Neuronal stem cell (in vitro differentiated cells): ENCODE data around the gene TCIRG1.

ENCODE experiments used
- DNase-seq: peaks from one replicate; pipeline ENCODE4 v3.0.0-alpha.2; 2013; ENCODE audit warnings: low spot score
- H2AFZ ChIP-seq: one replicate; pipeline ENCODE4 v1.6.1; 2013; ENCODE audit warnings: mild to moderate bottlenecking, low read length, inconsistent platforms
- H2AK5ac ChIP-seq: 2 replicates; pipeline ENCODE4 v1.6.1; 2013; ENCODE audit warnings: low read depth, mild to moderate bottlenecking, inconsistent platforms, low read length, moderate library complexity, mixed read lengths
- H2BK120ac ChIP-seq: 2 replicates; pipeline ENCODE4 v1.6.1; 2013; ENCODE audit warnings: low read depth, mild to moderate bottlenecking, inconsistent platforms, low read length, moderate library complexity, mixed read lengths
- H2BK12ac ChIP-seq: one replicate; pipeline ENCODE4 v1.6.1; 2013; ENCODE audit warnings: low read length, inconsistent platforms
- H2BK15ac ChIP-seq: 2 replicates; pipeline ENCODE4 v1.6.1; 2013; ENCODE audit warnings: mild to moderate bottlenecking, low read length, inconsistent platforms, mixed read lengths
- H2BK5ac ChIP-seq: one replicate; pipeline ENCODE4 v1.6.1; 2013; ENCODE audit warnings: inconsistent platforms, mild to moderate bottlenecking, low read length, moderate library complexity
- H3K14ac ChIP-seq: one replicate; pipeline ENCODE4 v1.6.1; 2013; ENCODE audit warnings: low read length, inconsistent platforms
- H3K18ac ChIP-seq: 2 replicates; pipeline ENCODE4 v1.6.1; 2013; ENCODE audit warnings: low read length, inconsistent platforms
- H3K23ac ChIP-seq: 2 replicates; pipeline ENCODE4 v1.6.1; 2013; ENCODE audit warnings: low read depth, mild to moderate bottlenecking, mixed read lengths, low read length, inconsistent platforms; ENCODE audit not compliant: poor library complexity
- H3K27ac ChIP-seq: replicated peaks from 3 replicates; pipeline ENCODE4 v1.5.1; 2013; ENCODE audit warnings: low read length, inconsistent platforms
- H3K27me3 ChIP-seq, 3 experiments: 2 replicates each; pipeline ENCODE4 v1.6.1; 2013; ENCODE audit warnings: low read length in 3 of 3, mild to moderate bottlenecking in 2 of 3, inconsistent platforms in 1 of 3, low read depth in 1 of 3, mixed read lengths in 1 of 3, moderate library complexity in 1 of 3; ENCODE audit not compliant: control insufficient read depth in 3 of 3, insufficient read depth in 3 of 3
- H3K36me3 ChIP-seq, 2 donors: replicated peaks in 1 of 2; 2 replicates each; pipeline ENCODE4 v1.6.1; 2013; ENCODE audit warnings: low read length in 2 of 2; ENCODE audit not compliant: control insufficient read depth in 2 of 2, insufficient read depth in 2 of 2
- H3K4ac ChIP-seq: 2 replicates; pipeline ENCODE4 v1.6.1; 2013; ENCODE audit warnings: inconsistent platforms, mild to moderate bottlenecking, low read length, moderate library complexity
- H3K4me1 ChIP-seq, 2 donors: 1 replicate in 1 of 2; 2 replicates in 1 of 2; pipeline ENCODE4 v1.6.1; 2013; ENCODE audit warnings: low read length in 2 of 2, low read depth in 1 of 2; ENCODE audit not compliant: control insufficient read depth in 2 of 2, insufficient read depth in 1 of 2
- H3K4me2 ChIP-seq: one replicate; pipeline ENCODE4 v1.6.1; 2013; ENCODE audit warnings: mild to moderate bottlenecking, low read length, inconsistent platforms; ENCODE audit not compliant: insufficient read depth, poor library complexity, severe bottlenecking
- H3K4me3 ChIP-seq, 2 donors: 2 replicates each; pipeline ENCODE4 v1.5.1; 2013; ENCODE audit warnings: low read length in 2 of 2, mild to moderate bottlenecking in 2 of 2, inconsistent platforms in 1 of 2, moderate library complexity in 1 of 2
- H3K79me1 ChIP-seq: one replicate; pipeline ENCODE4 v1.6.1; 2013; ENCODE audit warnings: low read depth, mild to moderate bottlenecking, inconsistent platforms, low read length, moderate library complexity
- H3K9ac ChIP-seq: one replicate; pipeline ENCODE4 v1.6.1; 2013; ENCODE audit warnings: mild to moderate bottlenecking, low read depth, low read length, inconsistent platforms; ENCODE audit not compliant: poor library complexity
- H3K9me3 ChIP-seq, 2 donors: replicated peaks in 1 of 2; 2 replicates each; pipeline versions ENCODE3 to v1.6.1; 2013; ENCODE audit warnings: low read length in 2 of 2, mild to moderate bottlenecking in 2 of 2, inconsistent platforms in 1 of 2, low read depth in 1 of 2, mixed read lengths in 1 of 2, moderate library complexity in 1 of 2; ENCODE audit not compliant: control insufficient read depth in 2 of 2, insufficient read depth in 1 of 2
- H4K8ac ChIP-seq: one replicate; pipeline ENCODE4 v1.6.1; 2013; ENCODE audit warnings: low read depth, mild to moderate bottlenecking, inconsistent platforms, low read length, moderate library complexity
- H4K91ac ChIP-seq: one replicate; pipeline ENCODE4 v1.6.1; 2013; ENCODE audit warnings: low read length, low read depth, mild to moderate bottlenecking, inconsistent platforms; ENCODE audit not compliant: poor library complexity
- WGBS, 2 donors: extraction: QIAGEN DNeasy Blood & Tissue Kit; methylation state at CpG; one replicate each; pipeline ENCODE4 v1.1.7; 2013; ENCODE audit warnings: missing lambda C conversion rate in 2 of 2, mixed read lengths in 1 of 2; ENCODE audit not compliant: insufficient read length in 2 of 2, insufficient replicate concordance in 1 of 2; ENCODE audit errors: extremely low coverage in 2 of 2; 5-methylcytosine and 5-hydroxymethylcytosine counted together

The TCIRG1 gene

DNA sequence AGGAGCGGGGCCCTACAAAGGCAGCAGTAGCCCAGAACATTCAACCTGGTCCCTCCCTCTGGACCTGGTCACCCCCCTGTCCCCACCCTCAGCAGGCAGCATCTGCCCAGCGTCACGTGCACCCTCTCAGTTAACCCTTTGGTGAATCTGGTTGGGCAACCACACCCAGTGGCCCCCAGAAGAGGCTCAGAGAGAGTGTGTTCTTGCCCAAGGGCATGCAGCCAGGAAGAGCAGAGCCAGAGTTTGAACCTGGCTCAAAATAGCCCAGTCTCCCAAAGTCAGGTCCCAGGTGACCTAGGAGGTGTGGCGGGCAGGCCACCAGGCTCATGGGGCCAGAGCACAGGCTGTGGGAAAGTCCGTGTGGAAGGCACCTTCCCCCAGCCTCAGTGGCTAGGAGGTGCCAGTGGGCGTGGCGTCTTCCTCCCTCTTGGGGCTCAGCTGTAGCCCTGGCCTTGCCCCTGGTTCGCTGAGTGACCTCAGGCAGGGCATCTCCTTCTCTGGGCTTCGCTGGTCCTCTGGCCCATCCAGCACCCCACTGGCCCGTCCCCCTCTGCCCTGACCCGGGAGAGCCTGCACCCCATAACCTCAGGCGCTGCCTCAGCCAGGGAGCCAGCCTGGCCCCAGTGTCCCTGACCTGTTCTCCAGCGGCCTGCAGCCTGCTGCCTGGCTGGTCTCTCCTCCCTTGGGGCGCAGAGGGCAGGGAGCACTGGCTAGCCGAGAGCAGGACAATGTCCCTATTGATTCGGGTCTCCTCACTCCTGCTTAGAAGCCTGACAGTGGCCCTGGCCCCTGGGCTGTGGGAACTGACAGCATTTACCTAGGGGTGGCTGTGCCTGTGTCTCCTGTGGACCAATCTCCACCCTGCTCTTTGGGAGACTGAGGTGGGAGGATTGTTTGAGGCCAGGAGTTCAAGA lies 21.7 kb upstream of the TCIRG1 start:
- Histone ChIP-seq H3K4me3 (no peak overlapping the region), H3K4ac (no peak overlapping the region), H3K27me3 (no peaks in the 10 kb centered on the region), H3K9me3 (no peaks in the 10 kb centered on the region), H3K4me1 (peaks cover 12 to 55% of the 10 kb centered on the region in 2 donors), H2BK12ac (peak overlapping the region; percentile 86), H3K9ac (peak overlapping the region; percentile 73), H3K14ac (peak overlapping the region; percentile 63), H2BK5ac (no peak overlapping the region), H4K8ac (no peak overlapping the region), H2AFZ (no peak overlapping the region), H3K27ac (no peak overlapping the region), H4K91ac (no peak overlapping the region), H3K36me3 (no peaks in the 10 kb centered on the region), H3K79me1 (peaks cover 2% of the 10 kb centered on the region), H2AK5ac (peak overlapping the region; percentile 88), H3K4me2 (no peak overlapping the region), H2BK15ac (no peak overlapping the region), H3K23ac (no peak overlapping the region), H3K18ac (peak overlapping the region; percentile 52), H2BK120ac (no peak overlapping the region)
- no peak for DNase-seq
- no CpG with 5 or more reads among the region's 16 CpGs for WGBS, 2 donors

DNA sequence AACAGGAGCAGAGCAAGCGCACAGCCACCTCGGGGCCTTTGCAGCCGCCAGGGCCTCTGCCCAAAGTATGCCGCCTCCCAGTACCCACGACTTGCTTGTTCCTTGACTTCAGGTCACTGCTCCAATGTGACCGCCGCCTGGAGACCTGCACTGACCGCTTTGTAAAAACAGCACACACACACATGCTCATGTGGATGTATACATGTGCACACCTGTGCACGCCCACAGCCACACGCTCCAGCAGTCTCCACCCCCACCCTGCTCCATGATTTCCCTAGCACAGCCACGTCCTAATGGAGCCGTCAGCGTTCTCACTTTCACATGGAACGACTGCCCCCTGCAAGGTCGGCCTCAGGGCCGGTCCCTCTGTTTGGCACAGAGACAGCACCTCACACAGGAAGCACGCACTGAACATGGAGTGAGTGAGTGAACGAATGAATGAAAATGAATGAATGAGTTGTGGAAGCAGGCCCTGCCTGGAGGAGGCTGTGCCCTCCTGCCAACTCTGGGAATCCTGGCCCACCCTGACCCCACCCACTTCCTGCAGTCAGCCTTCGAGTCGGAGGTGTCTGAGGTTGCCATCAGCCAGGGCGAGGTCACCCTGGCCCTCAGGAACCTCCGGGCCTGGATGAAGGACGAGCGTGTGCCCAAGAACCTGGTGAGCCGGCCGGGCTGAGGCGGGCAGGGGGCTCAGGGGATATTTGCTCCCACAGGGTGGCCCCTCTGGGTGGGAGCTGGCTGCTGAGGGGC lies 20.7 kb upstream of the TCIRG1 start:
- Histone ChIP-seq H4K8ac (no peak overlapping the region), H2BK5ac (peak overlapping the region; percentile 21)
- no CpG with 5 or more reads among the region's 27 CpGs for WGBS, 2 donors

DNA sequence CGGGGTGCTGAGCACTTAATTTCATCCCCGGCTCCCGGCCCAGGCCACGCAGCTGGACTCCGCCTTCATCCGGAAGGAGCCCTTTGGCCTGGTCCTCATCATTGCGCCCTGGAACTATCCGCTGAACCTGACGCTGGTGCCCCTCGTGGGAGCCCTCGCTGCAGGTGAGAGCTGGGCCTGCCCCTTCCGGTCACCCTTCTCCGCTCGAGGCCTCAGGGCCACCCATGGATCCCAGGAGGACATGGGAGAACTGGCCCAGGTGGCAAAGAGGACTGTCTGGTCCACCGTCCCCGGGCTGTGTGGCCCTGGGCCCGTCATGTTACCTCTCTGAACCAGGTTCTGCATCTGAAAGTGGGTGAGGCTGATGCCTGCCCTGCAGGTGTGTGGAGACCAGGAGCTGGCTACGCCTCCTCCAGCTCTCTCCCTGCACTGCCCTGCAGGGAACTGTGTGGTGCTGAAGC lies 20.1 kb upstream of the TCIRG1 start:
- peak overlapping the region; percentile 58 for H4K91ac ChIP-seq
- H3K36me3 ChIP-seq, result no peaks in the 10 kb centered on the region
- H3K4me2 ChIP-seq, result no peak overlapping the region
- peak overlapping the region; percentile 84 for H3K4ac ChIP-seq
- H3K79me1 ChIP-seq, result peaks cover 2% of the 10 kb centered on the region
- no peak overlapping the region for H4K8ac ChIP-seq
- WGBS, 2 donors, result no CpG with 5 or more reads among the region's 18 CpGs
- H3K14ac ChIP-seq, result no peak overlapping the region
- no peak overlapping the region for H3K23ac ChIP-seq
- H3K9ac ChIP-seq, result peak overlapping the region; percentile 64
- no peak for DNase-seq
- H2BK15ac ChIP-seq, result peak overlapping the region; percentile 67
- no peak overlapping the region for H3K27ac ChIP-seq
- no peaks in the 10 kb centered on the region for H3K27me3 ChIP-seq
- no peak overlapping the region for H2BK12ac ChIP-seq
- peak overlapping the region; percentile 1 for H3K18ac ChIP-seq
- no peak overlapping the region for H3K4me3 ChIP-seq
- H2BK5ac ChIP-seq, result no peak overlapping the region
- no peaks in the 10 kb centered on the region for H3K9me3 ChIP-seq
- no peak overlapping the region for H2AFZ ChIP-seq
- peak overlapping the region; percentile 91 for H2AK5ac ChIP-seq
- no peak overlapping the region for H2BK120ac ChIP-seq
- H3K4me1 ChIP-seq, result peaks cover 12 to 41% of the 10 kb centered on the region in 2 donors

More for the DNA sequence above, 20.7 kb upstream of the TCIRG1 start:
- Histone ChIP-seq H3K27me3 (no peaks in the 10 kb centered on the region), H2AFZ (no peak overlapping the region), H2BK120ac (no peak overlapping the region), H2AK5ac (peak overlapping the region; percentile 86), H4K91ac (peak overlapping the region; percentile 58), H3K4me1 (peaks cover 12 to 45% of the 10 kb centered on the region in 2 donors), H3K9ac (peak overlapping the region; percentile 56), H2BK15ac (peak overlapping the region; percentile 67), H2BK12ac (peak overlapping the region; percentile 93), H3K14ac (peak overlapping the region; percentile 84), H3K23ac (peak overlapping the region; percentile 17), H3K27ac (no peak overlapping the region), H3K79me1 (peaks cover 2% of the 10 kb centered on the region), H3K4ac (peak overlapping the region; percentile 84), H3K4me2 (no peak overlapping the region), H3K4me3 (no peak overlapping the region), H3K9me3 (no peaks in the 10 kb centered on the region), H3K18ac (peak overlapping the region; percentile 84), H3K36me3 (no peaks in the 10 kb centered on the region)
- DNase-seq, result no peak

DNA sequence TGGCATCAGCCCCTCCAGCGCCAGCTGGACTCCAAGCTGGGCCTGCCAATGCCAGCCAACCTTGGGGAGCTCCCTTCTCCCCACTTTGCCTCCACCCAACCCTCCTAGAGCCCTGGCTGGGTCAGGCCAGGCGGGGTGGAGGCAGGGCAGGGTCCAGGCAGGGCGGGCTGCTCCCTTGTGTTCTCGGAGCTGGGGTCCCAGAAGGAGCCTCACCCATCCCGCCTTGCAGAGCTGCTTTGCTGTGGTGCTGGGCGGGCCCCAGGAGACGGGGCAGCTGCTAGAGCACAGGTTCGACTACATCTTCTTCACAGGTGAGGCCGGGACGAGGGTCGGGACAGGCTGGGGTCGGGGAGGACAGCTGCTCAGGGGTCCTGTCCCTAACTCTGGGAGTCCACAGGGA lies 19.3 kb upstream of the TCIRG1 start:
- no CpG with 5 or more reads among the region's 12 CpGs for WGBS, 2 donors
- Histone ChIP-seq H2AFZ (no peak overlapping the region), H2AK5ac (peak overlapping the region; percentile 91), H3K4ac (no peak overlapping the region), H4K8ac (no peak overlapping the region), H3K23ac (no peak overlapping the region), H3K14ac (no peak overlapping the region), H2BK12ac (peak overlapping the region; percentile 26), H3K79me1 (peaks cover 2% of the 10 kb centered on the region), H3K4me3 (no peak overlapping the region), H2BK15ac (peak overlapping the region; percentile 38), H2BK5ac (peak overlapping the region; percentile 29), H3K9ac (no peak overlapping the region), H3K36me3 (no peaks in the 10 kb centered on the region), H3K4me1 (peaks cover 12 to 33% of the 10 kb centered on the region in 2 donors), H3K27me3 (no peaks in the 10 kb centered on the region), H3K18ac (peak overlapping the region; percentile 58), H3K9me3 (peaks cover 0 to under 1% of the 10 kb centered on the region in 2 donors), H3K4me2 (no peak overlapping the region), H4K91ac (no peak overlapping the region), H2BK120ac (no peak overlapping the region), H3K27ac (no peak overlapping the region)
- DNase-seq, result no peak
